ENCODE data around the gene PPP1R8. TPM values are rescaled to one million over a fixed set of nuclear protein-coding genes. Genes with fewer than 3 reads are reported as not detected.
A peak's percentile ranks its signal among the peaks of the same experiment; 100 is the strongest.

PPP1R8 gene
- total and polyA plus RNA-seq, 4 donors = 3.1 to 20.5 (median 17.5) TPM

DNA sequence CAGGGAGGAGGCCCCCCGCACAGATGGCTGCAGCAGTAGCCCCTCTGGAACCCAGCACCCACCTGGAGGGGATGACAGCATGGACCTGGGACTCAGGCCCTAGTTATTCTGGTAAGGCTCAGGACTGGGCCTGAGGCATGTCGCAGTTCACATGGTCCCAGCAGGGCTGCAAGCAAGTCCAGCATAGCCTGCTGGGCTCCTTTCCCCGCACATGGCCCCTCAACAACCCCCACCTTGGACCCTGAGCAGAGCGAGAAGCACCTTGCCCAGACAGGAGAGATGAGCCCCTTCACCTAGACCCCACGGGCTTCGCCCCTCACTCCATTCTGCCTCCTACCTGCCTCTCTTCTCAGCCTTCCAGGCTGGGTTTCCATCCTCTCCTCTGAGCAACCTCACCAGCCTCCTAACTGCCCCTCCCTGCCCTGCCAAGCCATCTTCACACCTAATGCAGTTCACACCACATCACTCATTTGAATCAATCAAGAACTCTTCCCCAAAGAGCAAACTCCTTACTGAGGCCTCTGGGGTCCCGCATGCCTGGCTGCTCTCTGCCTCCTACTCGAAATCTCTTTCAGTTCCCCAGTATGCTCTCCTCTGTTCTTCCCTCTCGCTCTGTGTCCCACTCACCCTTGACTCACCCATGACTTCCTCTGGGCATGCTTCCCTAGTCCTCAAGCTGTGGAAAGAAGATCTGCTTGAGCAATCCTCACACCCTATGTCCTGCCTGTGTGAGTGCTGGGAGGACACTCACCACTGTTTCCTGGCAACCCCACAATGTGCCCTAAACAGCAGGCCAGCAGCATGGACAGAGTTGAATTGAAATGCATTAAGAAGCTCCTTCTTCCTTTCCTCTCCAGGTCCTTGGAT, 32.3 kb downstream of the PPP1R8 start:
- H3K27ac ChIP-seq (ENCODE audit: low read depth in 1 of 2, low read length in 2 of 2) = peak overlapping the region; percentile 55 to 82
- no peaks in the 10 kb centered on the region for H3K27me3 ChIP-seq (ENCODE audit: control insufficient read depth in 4 of 4, insufficient read depth in 4 of 4, low read length in 3 of 4)
- TF ChIP-seq, protein P1, sequence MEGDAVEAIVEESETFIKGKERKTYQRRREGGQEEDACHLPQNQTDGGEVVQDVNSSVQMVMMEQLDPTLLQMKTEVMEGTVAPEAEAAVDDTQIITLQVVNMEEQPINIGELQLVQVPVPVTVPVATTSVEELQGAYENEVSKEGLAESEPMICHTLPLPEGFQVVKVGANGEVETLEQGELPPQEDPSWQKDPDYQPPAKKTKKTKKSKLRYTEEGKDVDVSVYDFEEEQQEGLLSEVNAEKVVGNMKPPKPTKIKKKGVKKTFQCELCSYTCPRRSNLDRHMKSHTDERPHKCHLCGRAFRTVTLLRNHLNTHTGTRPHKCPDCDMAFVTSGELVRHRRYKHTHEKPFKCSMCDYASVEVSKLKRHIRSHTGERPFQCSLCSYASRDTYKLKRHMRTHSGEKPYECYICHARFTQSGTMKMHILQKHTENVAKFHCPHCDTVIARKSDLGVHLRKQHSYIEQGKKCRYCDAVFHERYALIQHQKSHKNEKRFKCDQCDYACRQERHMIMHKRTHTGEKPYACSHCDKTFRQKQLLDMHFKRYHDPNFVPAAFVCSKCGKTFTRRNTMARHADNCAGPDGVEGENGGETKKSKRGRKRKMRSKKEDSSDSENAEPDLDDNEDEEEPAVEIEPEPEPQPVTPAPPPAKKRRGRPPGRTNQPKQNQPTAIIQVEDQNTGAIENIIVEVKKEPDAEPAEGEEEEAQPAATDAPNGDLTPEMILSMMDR (IDR thresholded peaks at IDR 0.05; ENCODE audit: low read depth, low read length, missing input control) = no peak
- TF ChIP-seq GABPA (IDR thresholded peaks at IDR 0.05 in 1 of 2, conservative IDR thresholded peaks at IDR 0.05 in 1 of 2) (no peak), RXRA (IDR thresholded peaks at IDR 0.05) (peak in 1 of 2 donors; percentile 56), HNF4A (conservative IDR thresholded peaks at IDR 0.05) (no peak), EGR1 (IDR thresholded peaks at IDR 0.05; ENCODE audit: low read depth in 2 of 2) (no peak), NR2F2 (IDR thresholded peaks at IDR 0.05) (peak; percentile 43), SP1 (IDR thresholded peaks at IDR 0.05) (peak; percentile 39), HNF4G (IDR thresholded peaks at IDR 0.05) (no peak), FOXA1 (IDR thresholded peaks at IDR 0.05) (no peak), RAD21 (IDR thresholded peaks at IDR 0.05) (peak in 1 of 2 donors; percentile 26), YY1 (IDR thresholded peaks at IDR 0.05) (no peak), JUND (IDR thresholded peaks at IDR 0.05) (no peak), TAF1 (conservative IDR thresholded peaks at IDR 0.05) (no peak), FOXA2 (IDR thresholded peaks at IDR 0.05) (no peak)
- TF ChIP-seq, protein P2, sequence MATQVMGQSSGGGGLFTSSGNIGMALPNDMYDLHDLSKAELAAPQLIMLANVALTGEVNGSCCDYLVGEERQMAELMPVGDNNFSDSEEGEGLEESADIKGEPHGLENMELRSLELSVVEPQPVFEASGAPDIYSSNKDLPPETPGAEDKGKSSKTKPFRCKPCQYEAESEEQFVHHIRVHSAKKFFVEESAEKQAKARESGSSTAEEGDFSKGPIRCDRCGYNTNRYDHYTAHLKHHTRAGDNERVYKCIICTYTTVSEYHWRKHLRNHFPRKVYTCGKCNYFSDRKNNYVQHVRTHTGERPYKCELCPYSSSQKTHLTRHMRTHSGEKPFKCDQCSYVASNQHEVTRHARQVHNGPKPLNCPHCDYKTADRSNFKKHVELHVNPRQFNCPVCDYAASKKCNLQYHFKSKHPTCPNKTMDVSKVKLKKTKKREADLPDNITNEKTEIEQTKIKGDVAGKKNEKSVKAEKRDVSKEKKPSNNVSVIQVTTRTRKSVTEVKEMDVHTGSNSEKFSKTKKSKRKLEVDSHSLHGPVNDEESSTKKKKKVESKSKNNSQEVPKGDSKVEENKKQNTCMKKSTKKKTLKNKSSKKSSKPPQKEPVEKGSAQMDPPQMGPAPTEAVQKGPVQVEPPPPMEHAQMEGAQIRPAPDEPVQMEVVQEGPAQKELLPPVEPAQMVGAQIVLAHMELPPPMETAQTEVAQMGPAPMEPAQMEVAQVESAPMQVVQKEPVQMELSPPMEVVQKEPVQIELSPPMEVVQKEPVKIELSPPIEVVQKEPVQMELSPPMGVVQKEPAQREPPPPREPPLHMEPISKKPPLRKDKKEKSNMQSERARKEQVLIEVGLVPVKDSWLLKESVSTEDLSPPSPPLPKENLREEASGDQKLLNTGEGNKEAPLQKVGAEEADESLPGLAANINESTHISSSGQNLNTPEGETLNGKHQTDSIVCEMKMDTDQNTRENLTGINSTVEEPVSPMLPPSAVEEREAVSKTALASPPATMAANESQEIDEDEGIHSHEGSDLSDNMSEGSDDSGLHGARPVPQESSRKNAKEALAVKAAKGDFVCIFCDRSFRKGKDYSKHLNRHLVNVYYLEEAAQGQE (IDR thresholded peaks at IDR 0.05) = no peak
- TF ChIP-seq, protein P3, sequence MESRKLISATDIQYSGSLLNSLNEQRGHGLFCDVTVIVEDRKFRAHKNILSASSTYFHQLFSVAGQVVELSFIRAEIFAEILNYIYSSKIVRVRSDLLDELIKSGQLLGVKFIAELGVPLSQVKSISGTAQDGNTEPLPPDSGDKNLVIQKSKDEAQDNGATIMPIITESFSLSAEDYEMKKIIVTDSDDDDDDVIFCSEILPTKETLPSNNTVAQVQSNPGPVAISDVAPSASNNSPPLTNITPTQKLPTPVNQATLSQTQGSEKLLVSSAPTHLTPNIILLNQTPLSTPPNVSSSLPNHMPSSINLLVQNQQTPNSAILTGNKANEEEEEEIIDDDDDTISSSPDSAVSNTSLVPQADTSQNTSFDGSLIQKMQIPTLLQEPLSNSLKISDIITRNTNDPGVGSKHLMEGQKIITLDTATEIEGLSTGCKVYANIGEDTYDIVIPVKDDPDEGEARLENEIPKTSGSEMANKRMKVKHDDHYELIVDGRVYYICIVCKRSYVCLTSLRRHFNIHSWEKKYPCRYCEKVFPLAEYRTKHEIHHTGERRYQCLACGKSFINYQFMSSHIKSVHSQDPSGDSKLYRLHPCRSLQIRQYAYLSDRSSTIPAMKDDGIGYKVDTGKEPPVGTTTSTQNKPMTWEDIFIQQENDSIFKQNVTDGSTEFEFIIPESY (IDR thresholded peaks at IDR 0.05) = no peak
- TF ChIP-seq, protein P4, sequence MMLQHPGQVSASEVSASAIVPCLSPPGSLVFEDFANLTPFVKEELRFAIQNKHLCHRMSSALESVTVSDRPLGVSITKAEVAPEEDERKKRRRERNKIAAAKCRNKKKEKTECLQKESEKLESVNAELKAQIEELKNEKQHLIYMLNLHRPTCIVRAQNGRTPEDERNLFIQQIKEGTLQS (IDR thresholded peaks at IDR 0.05) = no peak
- TF ChIP-seq, protein P5, sequence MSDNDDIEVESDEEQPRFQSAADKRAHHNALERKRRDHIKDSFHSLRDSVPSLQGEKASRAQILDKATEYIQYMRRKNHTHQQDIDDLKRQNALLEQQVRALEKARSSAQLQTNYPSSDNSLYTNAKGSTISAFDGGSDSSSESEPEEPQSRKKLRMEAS (IDR thresholded peaks at IDR 0.05) = peak; percentile 22
- H3K4me1 ChIP-seq (ENCODE audit: control insufficient read depth in 4 of 4, insufficient read depth in 4 of 4, low read length in 3 of 4) = peaks cover 0 to 4% (median 2%) of the 10 kb centered on the region in 4 donors
- no peak overlapping the region for H3K4me3 ChIP-seq (ENCODE audit: low read depth in 1 of 3, low read length in 3 of 3)
- no peak for DNase-seq (ENCODE audit: low spot score)
- WGBS = 86% methylated on average over 9 of the region's 9 CpGs
- no peaks in the 10 kb centered on the region for H3K36me3 ChIP-seq (ENCODE audit: control insufficient read depth in 4 of 4, insufficient read depth in 3 of 4, low read depth in 1 of 4, low read length in 3 of 4)
- H3K9ac ChIP-seq (ENCODE audit: low read depth in 1 of 2, low read length in 2 of 2) = peak overlapping the region in 1 of 2 donors; percentile 31
- no peaks in the 10 kb centered on the region for H3K9me3 ChIP-seq (ENCODE audit: control insufficient read depth in 4 of 4, low read length in 3 of 4)
